HG03039 (cell line): ENCODE measurements around the gene RAB21.

Experiments
- ATAC-seq: cut with Tn5 transposase; IDR thresholded peaks from one replicate; pipeline ENCODE4 v1.9.1; 2021; ENCODE audit warnings: mild to moderate bottlenecking, moderate library complexity; ENCODE audit not compliant: unreplicated experiment

Gene RAB21, protein sequence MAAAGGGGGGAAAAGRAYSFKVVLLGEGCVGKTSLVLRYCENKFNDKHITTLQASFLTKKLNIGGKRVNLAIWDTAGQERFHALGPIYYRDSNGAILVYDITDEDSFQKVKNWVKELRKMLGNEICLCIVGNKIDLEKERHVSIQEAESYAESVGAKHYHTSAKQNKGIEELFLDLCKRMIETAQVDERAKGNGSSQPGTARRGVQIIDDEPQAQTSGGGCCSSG

DNA sequence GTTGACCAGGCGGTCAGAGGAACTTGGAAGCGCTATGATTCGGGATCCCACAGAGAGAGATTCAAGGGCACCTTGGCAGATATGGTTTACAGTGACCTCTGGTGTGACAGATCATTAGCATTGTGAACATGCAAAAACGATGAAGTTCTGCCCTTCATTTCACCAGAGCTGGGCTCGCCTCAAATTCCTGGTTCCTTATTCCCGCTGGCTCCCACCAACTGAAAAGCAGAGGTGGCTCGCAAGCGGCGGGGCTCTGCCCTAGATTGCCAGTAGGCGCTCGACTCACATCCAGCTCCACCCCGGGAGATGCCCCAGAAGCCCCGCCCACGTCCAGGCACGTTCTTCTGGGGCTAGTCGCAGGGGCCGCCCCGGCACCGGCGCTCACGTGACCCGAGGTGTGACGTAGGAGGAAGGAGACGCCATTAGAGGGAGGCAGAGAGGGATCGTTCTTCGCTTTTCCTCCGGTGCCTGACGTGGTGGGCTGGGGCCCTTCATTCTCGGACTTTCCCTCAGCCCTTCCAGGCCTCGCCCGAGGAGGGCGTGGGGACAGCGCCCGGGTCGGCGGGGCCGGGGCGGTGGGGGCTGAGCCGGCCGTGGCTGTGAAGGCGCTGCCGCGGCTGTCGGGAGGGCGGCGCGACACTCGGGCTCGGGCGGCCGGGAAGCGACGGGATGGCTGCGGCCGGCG is at the start of gene RAB21:
Gene RAB21, plus strand, starts transcription at position 403 of the 685 bp plus-strand sequence. Its CDS starts 267 bp downstream, at position 670.
- peak; percentile 91 for ATAC-seq

DNA sequence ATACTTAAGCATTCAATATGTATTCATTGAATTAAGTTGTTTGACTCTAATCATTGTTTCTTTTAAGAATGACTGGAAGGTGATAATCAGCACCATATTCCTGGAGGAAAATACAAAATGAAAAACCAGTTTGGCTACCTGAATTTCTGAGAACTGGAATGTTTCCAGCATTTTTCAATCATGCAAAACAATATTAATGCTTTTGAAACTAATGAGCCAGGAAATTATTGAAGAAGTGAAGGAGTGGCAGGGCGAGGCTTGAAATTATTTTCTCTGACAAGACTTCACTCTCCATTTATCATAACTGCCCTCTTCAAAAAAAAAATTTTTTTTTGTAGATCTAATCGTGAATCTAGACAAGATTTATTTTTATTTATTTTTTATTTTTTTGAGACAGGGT is 49.7 kb upstream of the RAB21 start:
- no peak for ATAC-seq

DNA sequence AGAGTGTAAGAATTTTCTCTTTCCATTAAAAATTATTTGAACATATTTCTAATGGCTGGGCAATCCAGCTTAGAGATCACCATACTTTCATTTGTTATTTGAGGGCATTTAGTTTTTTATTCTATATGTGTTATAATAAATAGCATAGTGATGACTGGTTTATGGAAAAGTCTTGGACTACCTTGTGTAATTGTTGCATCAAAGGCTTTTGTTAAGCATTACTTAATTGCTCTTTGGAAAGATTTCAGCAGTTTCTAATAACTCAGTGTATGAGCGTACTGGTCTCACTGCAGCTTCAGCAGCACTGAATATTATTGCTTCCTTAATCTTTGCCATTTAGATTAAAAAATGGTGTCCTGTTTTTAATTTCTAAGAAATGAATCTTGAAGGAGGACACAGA is 46.0 kb upstream of the RAB21 start:
- no peak for ATAC-seq

DNA sequence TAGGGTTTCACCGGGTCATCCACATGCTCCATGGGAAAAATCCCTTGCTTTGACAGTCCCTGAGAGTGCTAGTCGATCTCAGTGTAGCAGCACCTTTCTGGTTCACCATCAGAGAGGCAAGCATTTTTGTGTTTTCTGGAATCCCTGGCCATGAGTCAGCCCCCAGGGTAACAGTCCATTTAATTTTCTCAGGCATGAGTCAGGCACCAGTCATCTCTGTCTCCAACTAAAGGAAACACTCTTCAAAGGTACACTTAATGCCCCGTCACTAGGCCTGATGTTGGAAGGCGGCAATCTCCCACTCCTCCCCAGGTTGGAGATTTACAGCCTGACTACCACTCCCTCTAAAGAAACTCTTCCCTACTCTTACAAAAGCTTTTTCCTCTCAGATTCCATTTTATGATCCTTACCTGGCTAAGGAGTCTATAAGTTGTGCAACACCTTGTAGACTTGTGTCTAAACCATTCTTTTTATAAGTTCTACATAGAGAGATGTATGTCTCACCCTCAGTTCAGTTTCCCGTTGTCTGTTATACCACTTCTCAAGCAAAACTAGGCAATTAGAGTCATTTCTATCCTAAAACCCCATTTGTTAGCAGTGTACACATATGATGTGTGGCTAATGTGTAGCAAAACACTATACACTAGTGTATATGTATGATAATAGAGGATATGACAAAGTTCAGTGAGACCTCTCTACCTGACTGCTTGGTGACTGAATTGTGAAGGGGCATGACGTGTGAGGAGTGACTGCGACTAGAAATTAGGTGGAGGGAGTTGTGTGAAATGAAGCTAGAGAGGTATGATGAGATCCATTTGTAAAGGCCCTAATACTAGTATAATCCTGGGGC is 44.2 kb upstream of the RAB21 start:
- ATAC-seq, result no peak

DNA sequence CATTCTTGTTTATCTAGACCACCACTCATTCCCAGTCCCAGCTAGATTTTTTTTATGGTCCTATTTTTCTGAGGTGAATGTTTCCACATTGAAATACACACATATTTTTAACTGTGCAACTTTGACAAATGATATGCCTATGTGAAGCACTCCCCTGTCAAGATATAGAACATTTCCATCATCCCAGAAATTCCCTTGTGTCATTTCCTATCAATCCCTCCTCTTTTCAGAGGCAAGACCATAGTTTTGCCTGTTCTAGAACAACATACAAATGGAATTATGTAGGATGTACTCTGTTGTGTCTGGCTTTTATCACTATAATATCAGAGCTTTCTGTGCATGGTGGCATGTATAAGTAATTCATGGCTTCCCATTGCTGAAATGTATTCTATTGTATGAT is 36.1 kb upstream of the RAB21 start:
- ATAC-seq, result no peak

DNA sequence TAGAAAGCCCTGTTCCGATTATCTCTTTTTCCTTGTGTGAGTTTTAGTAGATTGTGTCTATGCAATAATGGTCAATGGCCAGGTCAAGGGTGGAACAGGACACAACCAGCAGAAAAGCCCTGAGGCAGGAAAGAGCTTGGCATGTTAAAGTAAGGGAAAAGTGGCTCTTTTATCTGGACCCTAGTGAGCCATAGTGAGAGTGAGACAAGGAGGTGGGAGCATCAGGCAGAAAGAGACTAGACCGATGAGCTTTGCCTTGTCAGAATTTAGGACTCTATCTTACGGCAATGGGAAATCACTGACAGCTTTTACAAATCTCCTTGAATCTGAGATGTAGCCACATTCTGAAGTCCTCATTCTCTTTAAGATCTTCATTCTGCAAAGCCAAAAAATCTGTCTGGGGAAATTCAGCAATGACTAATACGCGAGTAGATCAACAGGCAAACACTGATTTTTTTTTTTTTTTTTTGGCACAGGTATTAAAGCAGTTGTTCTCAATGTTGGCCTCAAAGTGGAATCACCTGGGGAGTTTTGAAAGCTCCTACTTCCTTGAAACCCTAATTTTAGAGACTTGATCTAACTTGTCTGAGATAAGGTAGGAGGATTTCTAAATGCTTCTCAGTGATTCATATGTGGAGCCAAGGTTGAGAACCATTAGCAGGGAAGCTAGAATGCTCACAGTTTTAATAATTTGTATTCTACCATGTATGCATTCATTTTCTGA is 34.9 kb upstream of the RAB21 start:
- ATAC-seq, result no peak

DNA sequence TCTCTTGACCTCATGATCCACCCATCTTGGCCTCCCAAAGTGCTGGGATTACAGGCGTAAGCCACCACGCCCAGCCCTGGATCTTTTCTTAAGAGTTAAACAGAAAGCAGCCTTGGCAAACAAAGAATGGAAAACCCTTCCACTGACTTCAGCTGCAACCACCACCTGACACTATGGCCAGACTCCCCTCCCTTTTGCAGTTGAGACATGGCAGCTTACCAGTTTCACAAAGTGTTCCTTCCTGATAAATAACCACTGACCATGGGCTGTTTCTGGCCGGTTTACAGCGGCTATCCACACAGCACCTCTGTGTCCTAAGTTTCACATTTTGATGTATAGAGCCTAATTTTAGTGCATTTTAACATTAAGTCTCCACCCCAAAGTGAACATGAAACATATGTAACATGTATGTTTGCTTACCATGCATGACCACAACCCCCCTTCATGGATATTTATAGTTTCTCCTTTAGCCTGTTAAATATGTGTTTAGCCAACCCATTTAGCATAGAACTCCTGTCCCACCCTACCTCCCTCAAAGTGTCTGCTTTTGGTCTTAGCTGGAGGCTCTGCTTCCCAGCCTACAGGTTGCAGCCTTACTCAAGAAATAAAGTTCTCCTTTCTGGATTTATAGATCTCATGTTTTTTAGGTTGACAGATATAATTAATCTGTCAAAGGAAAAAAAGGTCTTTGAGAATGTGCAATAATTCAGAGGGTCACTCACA is 32.7 kb upstream of the RAB21 start:
- ATAC-seq, result no peak

DNA sequence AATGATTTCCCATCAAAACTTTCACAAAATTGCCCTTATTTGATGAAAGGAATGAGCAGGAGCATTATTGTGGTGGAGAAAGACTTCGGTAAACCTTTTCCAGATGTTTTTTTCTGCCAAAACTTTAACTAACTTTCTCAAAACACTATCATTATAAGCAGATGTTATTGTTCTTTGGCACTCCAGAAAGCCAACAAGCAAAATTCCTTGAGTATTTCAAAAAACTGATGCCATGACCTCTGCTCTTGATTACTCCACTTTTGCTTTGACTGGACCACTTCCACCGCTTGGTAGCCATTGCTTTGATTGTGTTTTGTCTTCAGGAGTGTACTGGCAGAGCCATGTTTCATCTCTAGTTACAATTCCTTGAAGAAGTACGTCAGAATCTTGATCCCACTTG is 29.7 kb upstream of the RAB21 start:
- no peak for ATAC-seq

DNA sequence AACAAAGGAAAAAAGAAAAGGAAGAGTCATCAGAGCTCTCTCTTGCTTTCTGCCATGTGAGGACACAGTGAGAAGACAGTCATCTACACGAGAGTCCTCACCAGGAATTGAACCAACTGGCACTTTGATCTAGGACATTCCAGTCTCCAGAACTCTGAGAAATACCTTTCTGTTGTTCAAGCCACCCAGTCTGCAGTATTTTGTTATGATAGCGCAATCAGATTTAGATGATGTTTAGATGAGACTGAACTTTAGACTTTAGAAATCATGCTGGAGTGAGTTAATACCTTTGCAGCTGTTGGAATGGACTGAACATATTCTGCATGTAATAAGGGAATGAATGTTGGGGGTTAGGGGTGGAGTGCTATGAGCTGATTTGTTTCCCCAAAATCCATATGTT is 28.1 kb upstream of the RAB21 start:
- no peak for ATAC-seq

DNA sequence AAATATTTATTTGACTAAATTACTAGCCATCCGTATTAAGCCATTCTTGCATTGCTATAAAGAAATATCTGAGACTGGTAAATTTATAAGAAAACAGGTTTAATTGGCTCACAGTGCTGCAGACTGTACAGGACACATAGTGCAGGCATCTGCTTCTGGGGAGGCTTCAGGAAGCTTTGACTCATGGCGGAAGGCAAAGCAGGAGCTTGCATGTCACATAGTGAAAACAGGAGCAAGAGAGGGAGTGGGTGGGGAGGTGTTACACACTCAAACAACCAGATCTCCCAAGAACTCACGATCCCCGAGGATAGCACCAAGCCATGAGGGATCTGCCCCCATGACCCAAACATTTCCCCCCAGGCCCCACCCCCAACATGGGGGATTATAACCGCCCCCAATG is 26.7 kb upstream of the RAB21 start:
- ATAC-seq, result no peak

DNA sequence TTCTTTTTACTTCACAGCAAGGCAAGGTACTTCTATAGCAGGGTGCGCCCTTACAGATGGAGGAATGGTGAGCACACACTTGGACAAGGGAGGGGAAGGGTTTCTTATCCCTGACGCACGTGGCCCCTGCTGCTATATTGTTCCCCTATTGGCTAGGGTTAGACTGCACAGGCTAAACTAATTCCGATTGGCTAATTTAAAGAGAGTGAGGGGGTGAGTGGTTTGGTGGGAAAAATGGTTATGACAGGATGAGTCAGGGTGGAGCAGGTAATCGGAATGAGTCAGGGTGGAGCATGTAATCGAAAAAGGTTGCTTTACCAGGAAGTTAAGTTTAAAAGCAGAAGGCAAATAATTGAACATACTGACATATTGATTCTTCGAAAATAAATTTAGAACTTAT is 23.7 kb upstream of the RAB21 start:
- no peak for ATAC-seq

DNA sequence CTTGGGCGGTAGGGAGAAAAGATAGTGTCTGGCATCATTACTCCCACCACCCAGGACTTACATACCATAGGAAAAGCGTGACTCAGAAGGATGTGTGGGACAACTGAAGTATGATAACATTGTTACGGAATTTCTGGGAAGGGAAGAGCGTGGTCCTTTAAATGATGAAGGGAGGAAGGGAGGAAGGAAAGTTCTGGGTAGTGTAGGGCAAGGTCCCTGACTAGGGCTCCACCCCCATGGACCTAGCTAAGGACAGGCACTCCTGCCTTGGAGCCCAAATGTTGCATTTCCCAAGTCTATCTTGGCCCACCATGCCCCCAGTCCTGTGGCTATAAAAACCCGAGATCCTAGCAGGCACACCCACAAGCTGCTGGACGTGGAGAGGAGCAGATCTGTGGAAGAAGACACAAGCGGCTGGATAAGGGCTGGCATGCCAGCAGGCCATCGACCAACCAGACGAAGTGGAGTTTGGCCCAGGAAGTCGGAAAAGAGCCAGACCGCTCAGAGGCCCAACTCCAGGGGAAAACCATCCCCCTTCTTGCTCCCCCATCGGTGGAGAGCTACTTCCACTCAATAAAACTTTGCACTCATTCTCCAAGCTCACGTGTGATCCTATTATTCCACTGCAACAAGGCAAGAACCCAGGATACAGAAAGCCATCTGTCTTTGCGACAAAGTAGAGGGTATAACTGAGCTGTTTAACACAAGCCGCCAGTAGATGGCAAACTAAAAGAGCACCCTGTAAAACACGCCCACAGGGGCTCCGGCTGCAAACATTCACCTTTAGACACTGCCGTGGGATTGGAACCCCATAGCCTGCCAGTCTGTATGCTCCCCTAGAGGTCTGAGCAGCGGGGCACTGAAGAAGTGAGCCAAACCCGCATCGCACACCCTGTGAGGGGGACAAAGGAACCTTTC is 23.0 kb upstream of the RAB21 start:
- no peak for ATAC-seq

DNA sequence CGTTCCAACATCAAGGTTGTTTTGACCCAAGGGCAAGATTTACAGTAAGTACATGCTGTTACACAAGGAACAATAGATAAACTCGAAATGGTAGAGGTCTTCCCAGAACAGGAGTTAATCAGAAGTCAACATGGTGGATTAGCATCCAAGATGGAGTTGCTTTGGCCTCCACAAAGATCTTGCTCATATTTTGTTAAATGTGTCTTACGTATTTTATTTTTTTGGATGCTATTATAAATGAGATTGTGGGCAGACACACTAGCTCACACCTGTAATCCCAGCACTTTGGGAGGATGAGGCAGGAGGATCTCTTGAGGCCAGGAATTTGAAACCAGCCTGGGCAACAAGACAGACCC is 22.3 kb upstream of the RAB21 start:
- ATAC-seq, result no peak

DNA sequence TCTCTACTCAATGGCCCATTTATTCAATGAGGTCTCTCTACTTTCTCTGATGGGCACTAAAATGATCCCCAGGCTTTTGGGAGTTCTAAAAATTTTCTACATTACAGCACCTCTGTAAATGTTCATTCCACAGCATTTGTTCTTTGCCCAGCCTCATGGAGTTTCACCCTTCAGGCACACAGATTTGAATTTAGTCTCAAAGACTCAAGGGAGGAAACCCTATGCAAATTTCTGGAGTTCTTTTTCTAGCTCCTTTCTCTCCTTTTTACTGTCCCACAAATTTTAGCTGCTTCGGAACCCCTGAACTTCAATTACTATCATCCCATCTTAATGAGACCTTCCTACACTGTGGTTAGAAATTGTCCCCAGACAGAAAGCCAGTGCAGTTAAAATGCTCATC is 17.5 kb upstream of the RAB21 start:
- no peak for ATAC-seq

DNA sequence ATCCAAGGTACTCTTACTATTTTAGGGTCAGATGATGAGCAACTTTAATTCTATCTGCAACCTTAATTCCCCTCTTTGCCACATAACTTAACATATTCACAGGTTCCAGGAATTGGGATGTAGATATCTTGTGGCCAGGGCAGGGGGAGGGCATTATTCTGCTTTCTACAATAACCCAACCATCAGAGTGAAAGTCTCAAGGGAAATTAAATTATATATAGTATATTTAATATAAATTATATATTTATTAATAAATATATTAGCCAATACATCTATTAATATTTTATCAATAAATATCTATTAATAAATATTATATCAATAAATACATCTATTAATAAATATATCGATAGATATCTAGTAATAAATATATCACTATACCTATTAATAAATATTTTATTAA is 11.7 kb upstream of the RAB21 start:
- ATAC-seq, result no peak

DNA sequence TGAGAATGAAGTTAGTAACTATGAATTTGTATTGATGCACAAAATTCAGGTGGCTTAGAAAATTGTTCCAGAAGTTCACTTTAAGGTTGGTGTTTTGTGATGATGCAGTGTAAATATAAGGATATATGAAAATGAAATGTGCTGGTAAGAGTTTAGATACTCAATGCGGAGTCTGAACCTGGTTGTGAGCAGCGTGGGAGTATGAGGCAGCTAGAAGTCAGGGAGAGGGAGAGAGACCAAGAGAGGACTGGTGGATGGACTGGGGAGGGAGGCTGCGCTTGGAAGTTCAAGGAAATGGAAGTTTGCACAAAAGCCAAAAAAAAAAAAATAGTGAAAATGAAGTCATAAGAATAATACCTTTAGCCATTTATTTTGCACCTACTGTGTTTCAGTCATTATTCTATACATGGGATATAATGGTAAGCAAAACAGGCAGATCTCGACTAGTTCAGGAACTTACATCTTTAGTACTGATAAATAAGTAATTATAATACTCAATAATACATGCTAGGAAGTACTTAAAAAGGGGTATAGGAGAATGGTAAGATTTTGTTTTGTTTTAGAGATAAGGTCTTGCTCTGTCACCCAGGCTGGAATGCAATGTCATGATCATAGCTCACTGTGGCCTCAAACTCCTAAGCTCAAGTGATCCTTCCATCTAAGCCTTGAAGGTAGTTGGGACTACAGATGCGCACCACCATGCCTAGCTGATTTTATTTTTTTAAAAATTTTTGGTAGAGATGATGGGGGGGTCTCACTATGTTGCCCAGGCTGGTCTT is 10.0 kb upstream of the RAB21 start:
- ATAC-seq, result no peak

DNA sequence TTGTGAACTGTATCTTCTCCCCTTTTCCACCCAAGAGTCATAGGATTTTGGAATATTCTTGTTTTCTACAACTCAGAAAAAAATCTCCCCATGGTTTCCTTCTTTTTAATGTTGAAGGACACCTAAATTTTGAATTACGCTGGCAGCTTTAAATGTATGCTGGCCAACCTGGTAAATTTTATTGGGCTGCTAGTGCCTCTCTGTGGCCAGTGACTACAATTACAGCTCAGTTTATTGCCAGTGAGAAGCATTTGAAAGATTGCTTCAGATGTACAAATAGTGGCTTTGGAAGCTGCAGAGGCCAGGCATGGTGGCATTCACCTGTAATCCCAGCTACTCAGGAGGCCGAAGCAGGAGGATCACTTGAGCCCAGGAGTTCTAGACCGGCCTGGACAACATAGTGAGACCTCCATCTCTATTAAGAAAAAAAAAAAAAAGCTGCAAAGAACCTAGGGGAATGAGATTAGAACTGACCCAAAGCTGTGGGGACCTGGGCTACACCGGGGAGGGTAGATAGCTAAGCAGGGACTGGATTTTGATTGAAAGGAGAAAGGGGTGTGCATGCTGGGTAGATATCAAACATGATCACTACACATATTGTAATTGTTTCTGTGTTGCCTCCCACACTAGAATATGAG is 7.6 kb upstream of the RAB21 start:
- peak; percentile 90 for ATAC-seq

DNA sequence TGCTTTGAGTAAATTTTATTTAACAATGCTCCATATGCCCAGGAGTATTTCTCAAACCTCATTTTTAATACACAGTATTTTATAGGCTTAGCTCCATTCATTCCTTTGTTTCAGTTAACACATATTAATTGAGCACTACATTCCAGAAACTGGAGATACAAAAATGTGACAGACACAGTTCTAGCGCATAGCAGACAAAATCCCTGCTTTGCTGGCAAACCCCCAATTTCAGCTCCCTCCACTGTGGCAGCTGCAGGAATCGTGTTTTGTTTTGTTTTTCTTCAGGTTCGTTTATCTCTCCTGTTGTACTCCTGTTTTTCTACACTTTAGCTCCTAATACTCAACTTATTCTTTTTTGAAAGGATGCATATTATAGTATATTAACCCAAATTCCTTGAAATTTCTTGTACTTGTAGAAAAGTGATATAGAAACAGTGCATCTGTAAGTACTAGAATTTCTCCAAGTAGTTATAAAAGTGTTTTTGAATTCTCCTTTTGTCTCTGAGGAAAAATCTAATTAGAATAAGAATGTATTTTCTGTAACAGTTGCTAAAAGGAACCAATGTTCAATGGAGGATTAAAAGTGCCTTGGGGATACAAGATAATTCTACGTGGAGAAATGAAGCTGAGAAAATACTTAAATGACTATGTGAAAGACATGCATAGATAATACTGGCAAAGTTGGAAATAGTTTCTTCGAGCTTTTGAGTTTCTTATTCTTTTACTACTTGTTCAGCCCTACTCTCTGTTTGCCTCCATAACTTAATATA is 6.4 kb upstream of the RAB21 start:
- ATAC-seq, result no peak
